Measurements from ENCODE around the gene XRRA1. TPM values are rescaled to one million over a fixed set of nuclear protein-coding genes. Genes with fewer than 3 reads are reported as not detected.

Gene XRRA1
- total and polyA plus RNA-seq, 2 of the 13 experiments (the other 11 are each of a cell fraction or from before 2014, with no cell fraction given): 7.6 to 10.5 TPM

DNA sequence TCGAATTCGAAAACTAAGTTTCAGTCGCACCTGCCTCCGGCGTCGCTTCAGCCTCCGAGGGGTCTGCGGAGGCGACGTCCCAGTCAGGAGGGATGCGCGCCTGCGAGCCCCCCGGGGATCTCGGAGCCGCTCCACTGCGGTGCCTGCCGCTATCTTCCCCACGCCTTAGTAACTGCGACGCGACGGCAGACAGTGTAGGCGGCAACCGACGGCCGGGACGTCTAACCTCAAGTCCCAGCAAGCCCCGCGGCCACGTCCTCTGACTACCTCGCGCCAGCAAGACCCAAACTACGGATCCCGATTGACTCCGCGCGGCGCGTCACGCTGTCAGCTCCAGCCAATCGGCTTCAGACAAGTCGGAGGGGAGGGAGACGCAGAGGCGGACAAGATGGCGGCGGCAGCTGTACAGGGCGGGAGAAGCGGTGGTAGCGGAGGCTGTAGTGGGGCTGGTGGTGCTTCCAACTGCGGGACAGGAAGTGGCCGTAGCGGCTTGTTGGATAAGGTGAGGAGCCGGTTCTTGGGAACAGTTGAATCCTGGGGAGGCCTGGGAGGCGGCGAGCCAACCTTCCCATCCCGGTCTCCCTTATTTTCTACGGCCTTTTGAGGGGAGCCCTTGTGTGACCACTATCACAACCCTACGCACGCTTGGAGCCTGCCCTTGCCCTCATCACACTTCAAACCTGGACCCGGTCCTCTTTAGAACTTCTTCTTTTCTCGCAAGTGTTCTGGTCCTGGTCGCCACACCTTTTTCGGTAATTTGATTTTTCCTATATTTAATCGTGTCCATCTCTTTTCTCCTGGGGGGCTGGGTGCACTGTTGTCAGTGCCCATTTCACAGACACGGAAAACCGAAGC, at the start of gene XRRA1, which contains the start of gene SPCS2 (continued):
- TF ChIP-seq, protein P1, sequence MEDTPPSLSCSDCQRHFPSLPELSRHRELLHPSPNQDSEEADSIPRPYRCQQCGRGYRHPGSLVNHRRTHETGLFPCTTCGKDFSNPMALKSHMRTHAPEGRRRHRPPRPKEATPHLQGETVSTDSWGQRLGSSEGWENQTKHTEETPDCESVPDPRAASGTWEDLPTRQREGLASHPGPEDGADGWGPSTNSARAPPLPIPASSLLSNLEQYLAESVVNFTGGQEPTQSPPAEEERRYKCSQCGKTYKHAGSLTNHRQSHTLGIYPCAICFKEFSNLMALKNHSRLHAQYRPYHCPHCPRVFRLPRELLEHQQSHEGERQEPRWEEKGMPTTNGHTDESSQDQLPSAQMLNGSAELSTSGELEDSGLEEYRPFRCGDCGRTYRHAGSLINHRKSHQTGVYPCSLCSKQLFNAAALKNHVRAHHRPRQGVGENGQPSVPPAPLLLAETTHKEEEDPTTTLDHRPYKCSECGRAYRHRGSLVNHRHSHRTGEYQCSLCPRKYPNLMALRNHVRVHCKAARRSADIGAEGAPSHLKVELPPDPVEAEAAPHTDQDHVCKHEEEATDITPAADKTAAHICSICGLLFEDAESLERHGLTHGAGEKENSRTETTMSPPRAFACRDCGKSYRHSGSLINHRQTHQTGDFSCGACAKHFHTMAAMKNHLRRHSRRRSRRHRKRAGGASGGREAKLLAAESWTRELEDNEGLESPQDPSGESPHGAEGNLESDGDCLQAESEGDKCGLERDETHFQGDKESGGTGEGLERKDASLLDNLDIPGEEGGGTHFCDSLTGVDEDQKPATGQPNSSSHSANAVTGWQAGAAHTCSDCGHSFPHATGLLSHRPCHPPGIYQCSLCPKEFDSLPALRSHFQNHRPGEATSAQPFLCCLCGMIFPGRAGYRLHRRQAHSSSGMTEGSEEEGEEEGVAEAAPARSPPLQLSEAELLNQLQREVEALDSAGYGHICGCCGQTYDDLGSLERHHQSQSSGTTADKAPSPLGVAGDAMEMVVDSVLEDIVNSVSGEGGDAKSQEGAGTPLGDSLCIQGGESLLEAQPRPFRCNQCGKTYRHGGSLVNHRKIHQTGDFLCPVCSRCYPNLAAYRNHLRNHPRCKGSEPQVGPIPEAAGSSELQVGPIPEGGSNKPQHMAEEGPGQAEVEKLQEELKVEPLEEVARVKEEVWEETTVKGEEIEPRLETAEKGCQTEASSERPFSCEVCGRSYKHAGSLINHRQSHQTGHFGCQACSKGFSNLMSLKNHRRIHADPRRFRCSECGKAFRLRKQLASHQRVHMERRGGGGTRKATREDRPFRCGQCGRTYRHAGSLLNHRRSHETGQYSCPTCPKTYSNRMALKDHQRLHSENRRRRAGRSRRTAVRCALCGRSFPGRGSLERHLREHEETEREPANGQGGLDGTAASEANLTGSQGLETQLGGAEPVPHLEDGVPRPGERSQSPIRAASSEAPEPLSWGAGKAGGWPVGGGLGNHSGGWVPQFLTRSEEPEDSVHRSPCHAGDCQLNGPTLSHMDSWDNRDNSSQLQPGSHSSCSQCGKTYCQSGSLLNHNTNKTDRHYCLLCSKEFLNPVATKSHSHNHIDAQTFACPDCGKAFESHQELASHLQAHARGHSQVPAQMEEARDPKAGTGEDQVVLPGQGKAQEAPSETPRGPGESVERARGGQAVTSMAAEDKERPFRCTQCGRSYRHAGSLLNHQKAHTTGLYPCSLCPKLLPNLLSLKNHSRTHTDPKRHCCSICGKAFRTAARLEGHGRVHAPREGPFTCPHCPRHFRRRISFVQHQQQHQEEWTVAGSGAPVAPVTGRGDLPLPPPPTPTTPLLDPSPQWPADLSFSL (CRISPR knock-in tag; IDR thresholded peaks at IDR 0.05): no peak
- TF ChIP-seq ZNF7 (CRISPR knock-in tag; IDR thresholded peaks at IDR 0.05) (0 out of 2 replicates have a peak, but pooled peaks have one; percentile 5), ZNF781 (CRISPR knock-in tag; IDR thresholded peaks at IDR 0.05; ENCODE audit: borderline replicate concordance, not compliant biosample characterization) (no peak), NCOA1 (CRISPR knock-in tag; IDR thresholded peaks at IDR 0.05) (no peak), TAF1 (CRISPR knock-in tag; IDR thresholded peaks at IDR 0.05) (peak; percentile 97), HNF4G (IDR thresholded peaks at IDR 0.05; ENCODE audit: borderline replicate concordance, low read depth, low read length) (peak; percentile 58; the same call in 1 of the 2 replicates), HNF4G (CRISPR knock-in tag; IDR thresholded peaks at IDR 0.05; ENCODE audit: borderline replicate concordance, low read depth) (no peak; the same call in 1 of the 2 replicates), ARID2 (CRISPR knock-in tag; IDR thresholded peaks at IDR 0.05; ENCODE audit: borderline replicate concordance) (peak; percentile 82), PHF8 (CRISPR knock-in tag; IDR thresholded peaks at IDR 0.05) (peak; percentile 97)
- TF ChIP-seq, protein P2, sequence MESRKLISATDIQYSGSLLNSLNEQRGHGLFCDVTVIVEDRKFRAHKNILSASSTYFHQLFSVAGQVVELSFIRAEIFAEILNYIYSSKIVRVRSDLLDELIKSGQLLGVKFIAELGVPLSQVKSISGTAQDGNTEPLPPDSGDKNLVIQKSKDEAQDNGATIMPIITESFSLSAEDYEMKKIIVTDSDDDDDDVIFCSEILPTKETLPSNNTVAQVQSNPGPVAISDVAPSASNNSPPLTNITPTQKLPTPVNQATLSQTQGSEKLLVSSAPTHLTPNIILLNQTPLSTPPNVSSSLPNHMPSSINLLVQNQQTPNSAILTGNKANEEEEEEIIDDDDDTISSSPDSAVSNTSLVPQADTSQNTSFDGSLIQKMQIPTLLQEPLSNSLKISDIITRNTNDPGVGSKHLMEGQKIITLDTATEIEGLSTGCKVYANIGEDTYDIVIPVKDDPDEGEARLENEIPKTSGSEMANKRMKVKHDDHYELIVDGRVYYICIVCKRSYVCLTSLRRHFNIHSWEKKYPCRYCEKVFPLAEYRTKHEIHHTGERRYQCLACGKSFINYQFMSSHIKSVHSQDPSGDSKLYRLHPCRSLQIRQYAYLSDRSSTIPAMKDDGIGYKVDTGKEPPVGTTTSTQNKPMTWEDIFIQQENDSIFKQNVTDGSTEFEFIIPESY (CRISPR knock-in tag; IDR thresholded peaks at IDR 0.05): peak; percentile 39; the same call in 1 of the 2 replicates
- TF ChIP-seq, protein P3, sequence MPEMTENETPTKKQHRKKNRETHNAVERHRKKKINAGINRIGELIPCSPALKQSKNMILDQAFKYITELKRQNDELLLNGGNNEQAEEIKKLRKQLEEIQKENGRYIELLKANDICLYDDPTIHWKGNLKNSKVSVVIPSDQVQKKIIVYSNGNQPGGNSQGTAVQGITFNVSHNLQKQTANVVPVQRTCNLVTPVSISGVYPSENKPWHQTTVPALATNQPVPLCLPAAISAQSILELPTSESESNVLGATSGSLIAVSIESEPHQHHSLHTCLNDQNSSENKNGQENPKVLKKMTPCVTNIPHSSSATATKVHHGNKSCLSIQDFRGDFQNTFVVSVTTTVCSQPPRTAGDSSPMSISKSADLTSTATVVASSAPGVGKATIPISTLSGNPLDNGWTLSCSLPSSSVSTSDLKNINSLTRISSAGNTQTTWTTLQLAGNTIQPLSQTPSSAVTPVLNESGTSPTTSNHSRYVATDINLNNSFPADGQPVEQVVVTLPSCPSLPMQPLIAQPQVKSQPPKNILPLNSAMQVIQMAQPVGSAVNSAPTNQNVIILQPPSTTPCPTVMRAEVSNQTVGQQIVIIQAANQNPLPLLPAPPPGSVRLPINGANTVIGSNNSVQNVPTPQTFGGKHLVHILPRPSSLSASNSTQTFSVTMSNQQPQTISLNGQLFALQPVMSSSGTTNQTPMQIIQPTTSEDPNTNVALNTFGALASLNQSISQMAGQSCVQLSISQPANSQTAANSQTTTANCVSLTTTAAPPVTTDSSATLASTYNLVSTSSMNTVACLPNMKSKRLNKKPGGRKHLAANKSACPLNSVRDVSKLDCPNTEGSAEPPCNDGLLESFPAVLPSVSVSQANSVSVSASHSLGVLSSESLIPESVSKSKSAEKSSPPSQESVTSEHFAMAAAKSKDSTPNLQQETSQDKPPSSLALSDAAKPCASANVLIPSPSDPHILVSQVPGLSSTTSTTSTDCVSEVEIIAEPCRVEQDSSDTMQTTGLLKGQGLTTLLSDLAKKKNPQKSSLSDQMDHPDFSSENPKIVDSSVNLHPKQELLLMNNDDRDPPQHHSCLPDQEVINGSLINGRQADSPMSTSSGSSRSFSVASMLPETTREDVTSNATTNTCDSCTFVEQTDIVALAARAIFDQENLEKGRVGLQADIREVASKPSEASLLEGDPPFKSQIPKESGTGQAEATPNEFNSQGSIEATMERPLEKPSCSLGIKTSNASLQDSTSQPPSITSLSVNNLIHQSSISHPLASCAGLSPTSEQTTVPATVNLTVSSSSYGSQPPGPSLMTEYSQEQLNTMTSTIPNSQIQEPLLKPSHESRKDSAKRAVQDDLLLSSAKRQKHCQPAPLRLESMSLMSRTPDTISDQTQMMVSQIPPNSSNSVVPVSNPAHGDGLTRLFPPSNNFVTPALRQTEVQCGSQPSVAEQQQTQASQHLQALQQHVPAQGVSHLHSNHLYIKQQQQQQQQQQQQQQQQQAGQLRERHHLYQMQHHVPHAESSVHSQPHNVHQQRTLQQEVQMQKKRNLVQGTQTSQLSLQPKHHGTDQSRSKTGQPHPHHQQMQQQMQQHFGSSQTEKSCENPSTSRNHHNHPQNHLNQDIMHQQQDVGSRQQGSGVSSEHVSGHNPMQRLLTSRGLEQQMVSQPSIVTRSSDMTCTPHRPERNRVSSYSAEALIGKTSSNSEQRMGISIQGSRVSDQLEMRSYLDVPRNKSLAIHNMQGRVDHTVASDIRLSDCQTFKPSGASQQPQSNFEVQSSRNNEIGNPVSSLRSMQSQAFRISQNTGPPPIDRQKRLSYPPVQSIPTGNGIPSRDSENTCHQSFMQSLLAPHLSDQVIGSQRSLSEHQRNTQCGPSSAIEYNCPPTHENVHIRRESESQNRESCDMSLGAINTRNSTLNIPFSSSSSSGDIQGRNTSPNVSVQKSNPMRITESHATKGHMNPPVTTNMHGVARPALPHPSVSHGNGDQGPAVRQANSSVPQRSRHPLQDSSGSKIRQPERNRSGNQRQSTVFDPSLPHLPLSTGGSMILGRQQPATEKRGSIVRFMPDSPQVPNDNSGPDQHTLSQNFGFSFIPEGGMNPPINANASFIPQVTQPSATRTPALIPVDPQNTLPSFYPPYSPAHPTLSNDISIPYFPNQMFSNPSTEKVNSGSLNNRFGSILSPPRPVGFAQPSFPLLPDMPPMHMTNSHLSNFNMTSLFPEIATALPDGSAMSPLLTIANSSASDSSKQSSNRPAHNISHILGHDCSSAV (CRISPR knock-in tag; IDR thresholded peaks at IDR 0.05; ENCODE audit: borderline replicate concordance): no peak
